ENCODE data around the gene GDF15.

GDF15 gene

GRCh38 chr19:18425515-18426415 lies 39.8 kb downstream of the GDF15 start:
- DNase-seq = no peak
- in situ Hi-C loops (cut with HindIII; ENCODE audit: low pct_ligation_motif_present, low pct_unique_long_range_greater_than_20kb, low sequenced_read_pairs) = no loop called here

GRCh38 chr19:18426416-18426767 lies 40.4 kb downstream of the GDF15 start:
- DNase-seq = no peak
- in situ Hi-C loops (cut with HindIII; ENCODE audit: low pct_ligation_motif_present, low pct_unique_long_range_greater_than_20kb, low sequenced_read_pairs) = no loop called here

- in situ Hi-C loops (cut with HindIII; ENCODE audit: low pct_ligation_motif_present, low pct_unique_long_range_greater_than_20kb, low sequenced_read_pairs) = no loop called here
- DNase-seq = no peak
Measured at GRCh38 chr19:18427080-18427742, 41.3 kb downstream of the GDF15 start.

- in situ Hi-C loops (cut with HindIII; ENCODE audit: low pct_ligation_motif_present, low pct_unique_long_range_greater_than_20kb, low sequenced_read_pairs) = no loop called here
- no peak for DNase-seq
Measured at GRCh38 chr19:18427743-18428113, 41.8 kb downstream of the GDF15 start.

- in situ Hi-C loops (cut with HindIII; ENCODE audit: low pct_ligation_motif_present, low pct_unique_long_range_greater_than_20kb, low sequenced_read_pairs) = no loop called here
- DNase-seq = no peak
Measured at GRCh38 chr19:18428173-18428786, 42.3 kb downstream of the GDF15 start.

GRCh38 chr19:18428787-18429674 lies 43.1 kb downstream of the GDF15 start:
- in situ Hi-C loops (cut with HindIII; ENCODE audit: low pct_ligation_motif_present, low pct_unique_long_range_greater_than_20kb, low sequenced_read_pairs) = no loop called here
- no peak for DNase-seq

GRCh38 chr19:18429717-18430416 lies 43.9 kb downstream of the GDF15 start:
- DNase-seq = no peak

GRCh38 chr19:18430417-18431144 lies 44.6 kb downstream of the GDF15 start:
- DNase-seq = no peak
- in situ Hi-C loops (cut with HindIII; ENCODE audit: low pct_ligation_motif_present, low pct_unique_long_range_greater_than_20kb, low sequenced_read_pairs) = no loop called here

More at GRCh38 chr19:18429717-18430416, 43.9 kb downstream of the GDF15 start:
- in situ Hi-C loops (cut with HindIII; ENCODE audit: low pct_ligation_motif_present, low pct_unique_long_range_greater_than_20kb, low sequenced_read_pairs) = no loop called here

GRCh38 chr19:18431351-18432197 lies 45.6 kb downstream of the GDF15 start:
- in situ Hi-C loops (cut with HindIII; ENCODE audit: low pct_ligation_motif_present, low pct_unique_long_range_greater_than_20kb, low sequenced_read_pairs) = no loop called here
- no peak for DNase-seq

GRCh38 chr19:18432275-18433014 lies 46.5 kb downstream of the GDF15 start:
- no peak for DNase-seq
- in situ Hi-C loops (cut with HindIII; ENCODE audit: low pct_ligation_motif_present, low pct_unique_long_range_greater_than_20kb, low sequenced_read_pairs) = no loop called here

- DNase-seq = no peak
- in situ Hi-C loops (cut with HindIII; ENCODE audit: low pct_ligation_motif_present, low pct_unique_long_range_greater_than_20kb, low sequenced_read_pairs) = no loop called here
Measured at GRCh38 chr19:18433015-18433691, 47.2 kb downstream of the GDF15 start.

GRCh38 chr19:18433735-18434398 lies 47.9 kb downstream of the GDF15 start:
- in situ Hi-C loops (cut with HindIII; ENCODE audit: low pct_ligation_motif_present, low pct_unique_long_range_greater_than_20kb, low sequenced_read_pairs) = no loop called here
- DNase-seq = no peak

- in situ Hi-C loops (cut with HindIII; ENCODE audit: low pct_ligation_motif_present, low pct_unique_long_range_greater_than_20kb, low sequenced_read_pairs) = no loop called here
- no peak for DNase-seq
Measured at GRCh38 chr19:18434411-18435175, 48.6 kb downstream of the GDF15 start.

GRCh38 chr19:18435178-18435841 lies 49.4 kb downstream of the GDF15 start:
- in situ Hi-C loops (cut with HindIII; ENCODE audit: low pct_ligation_motif_present, low pct_unique_long_range_greater_than_20kb, low sequenced_read_pairs) = no loop called here
- no peak for DNase-seq

Measured in ACHN (cell line).